ENCODE measurements around the gene UGT1A3.

DNA sequence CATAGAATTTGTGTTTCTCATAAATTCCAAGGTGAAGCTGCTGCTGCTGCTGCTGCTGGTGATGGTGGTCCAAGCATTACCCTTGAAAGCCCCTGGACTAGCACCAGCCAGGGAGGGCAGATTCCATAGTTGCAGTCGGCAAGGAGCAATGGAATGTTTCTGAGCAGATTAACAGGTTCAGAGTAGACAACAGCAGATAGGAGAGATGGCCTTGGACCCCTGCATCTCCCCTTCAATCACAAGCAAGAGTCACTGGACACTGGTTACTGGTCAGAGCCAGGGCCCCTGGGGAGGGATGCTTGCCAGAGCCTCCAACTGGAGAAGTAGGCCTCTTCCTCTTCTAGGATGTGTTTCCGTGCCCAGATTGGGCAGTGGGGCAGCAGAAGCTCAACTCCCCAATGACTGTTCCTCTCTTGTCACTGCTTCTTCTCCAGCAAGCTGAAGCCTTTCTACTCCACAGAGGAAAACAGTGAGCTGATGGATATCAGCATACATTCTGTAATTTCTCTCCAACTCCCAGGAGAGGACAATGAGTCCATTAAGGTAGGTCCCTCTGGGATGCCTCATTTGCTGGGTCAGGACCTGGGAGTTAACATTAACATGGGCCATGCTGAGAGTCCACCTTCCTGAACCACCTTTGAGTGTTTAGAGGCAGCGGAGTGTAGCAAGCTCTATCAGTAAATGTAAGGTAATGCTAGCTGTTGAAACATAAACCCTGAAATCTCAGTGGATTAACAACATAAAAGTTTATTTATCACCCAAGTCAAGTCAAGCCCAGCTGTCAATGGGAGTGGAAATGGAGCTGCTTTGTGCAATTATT lies 84.6 kb downstream of the UGT1A3 start:
- TF ChIP-seq, protein P1, sequence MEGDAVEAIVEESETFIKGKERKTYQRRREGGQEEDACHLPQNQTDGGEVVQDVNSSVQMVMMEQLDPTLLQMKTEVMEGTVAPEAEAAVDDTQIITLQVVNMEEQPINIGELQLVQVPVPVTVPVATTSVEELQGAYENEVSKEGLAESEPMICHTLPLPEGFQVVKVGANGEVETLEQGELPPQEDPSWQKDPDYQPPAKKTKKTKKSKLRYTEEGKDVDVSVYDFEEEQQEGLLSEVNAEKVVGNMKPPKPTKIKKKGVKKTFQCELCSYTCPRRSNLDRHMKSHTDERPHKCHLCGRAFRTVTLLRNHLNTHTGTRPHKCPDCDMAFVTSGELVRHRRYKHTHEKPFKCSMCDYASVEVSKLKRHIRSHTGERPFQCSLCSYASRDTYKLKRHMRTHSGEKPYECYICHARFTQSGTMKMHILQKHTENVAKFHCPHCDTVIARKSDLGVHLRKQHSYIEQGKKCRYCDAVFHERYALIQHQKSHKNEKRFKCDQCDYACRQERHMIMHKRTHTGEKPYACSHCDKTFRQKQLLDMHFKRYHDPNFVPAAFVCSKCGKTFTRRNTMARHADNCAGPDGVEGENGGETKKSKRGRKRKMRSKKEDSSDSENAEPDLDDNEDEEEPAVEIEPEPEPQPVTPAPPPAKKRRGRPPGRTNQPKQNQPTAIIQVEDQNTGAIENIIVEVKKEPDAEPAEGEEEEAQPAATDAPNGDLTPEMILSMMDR (IDR thresholded peaks at IDR 0.05; ENCODE audit: low read length), result no peak
- no peak for TF ChIP-seq EZH2 (IDR thresholded peaks at IDR 0.05; ENCODE audit: borderline replicate concordance, low read length)
